GM18498 (cell line): Measurements from ENCODE around the gene GNE.
"Not testable (repeated sequence)": the region's sequence is repeated elsewhere in the genome, so short reads cannot be mapped to it uniquely, and the experiment has no call there.

Experiments used
- ATAC-seq: cut with Tn5 transposase; IDR thresholded peaks from one replicate; pipeline ENCODE4 v1.9.1; 2021; ENCODE audit warnings: mild to moderate bottlenecking, moderate library complexity; ENCODE audit not compliant: unreplicated experiment

The GNE gene

GRCh38 chr9:36268007-36268427, 9.8 kb upstream of the GNE start:
- ATAC-seq: no peak

- no peak for ATAC-seq
Observed at GRCh38 chr9:36264896-36265295, 6.6 kb upstream of the GNE start.

GRCh38 chr9:36263683-36264082, 5.4 kb upstream of the GNE start:
- ATAC-seq: no peak

GRCh38 chr9:36258996-36259533, 817 bp upstream of the GNE start:
- no peak for ATAC-seq

- ATAC-seq: no peak
Observed at GRCh38 chr9:36251428-36251827, 6.8 kb downstream of the GNE start.

- no peak for ATAC-seq
Observed at GRCh38 chr9:36250079-36250478, 8.2 kb downstream of the GNE start.

GRCh38 chr9:36249189-36249588, 9.1 kb downstream of the GNE start:
- ATAC-seq: no peak

- ATAC-seq: not testable (repeated sequence)
Observed at GRCh38 chr9:36248061-36248460, 10.2 kb downstream of the GNE start.

GRCh38 chr9:36247356-36247755, 10.9 kb downstream of the GNE start:
- no peak for ATAC-seq

GRCh38 chr9:36245906-36246305, 12.3 kb downstream of the GNE start:
- no peak for ATAC-seq

GRCh38 chr9:36239675-36240074, 18.6 kb downstream of the GNE start:
- not testable (repeated sequence) for ATAC-seq

- ATAC-seq: not testable (repeated sequence)
Observed at GRCh38 chr9:36239205-36239604, 19.0 kb downstream of the GNE start.

GRCh38 chr9:36237230-36237629, 21.0 kb downstream of the GNE start:
- no peak for ATAC-seq

GRCh38 chr9:36222449-36222848, 35.8 kb downstream of the GNE start:
- no peak for ATAC-seq

GRCh38 chr9:36221667-36222066, 36.6 kb downstream of the GNE start:
- no peak for ATAC-seq

- ATAC-seq: no peak
Observed at GRCh38 chr9:36218411-36218901, 39.8 kb downstream of the GNE start.

GRCh38 chr9:36218011-36218410, 40.2 kb downstream of the GNE start:
- no peak for ATAC-seq

- no peak for ATAC-seq
Observed at GRCh38 chr9:36217256-36217968, 40.8 kb downstream of the GNE start.

GRCh38 chr9:36214571-36214970, 43.7 kb downstream of the GNE start:
- no peak for ATAC-seq

GRCh38 chr9:36213989-36214388, 44.3 kb downstream of the GNE start:
- ATAC-seq: no peak

GRCh38 chr9:36213387-36213786, 44.9 kb downstream of the GNE start:
- no peak for ATAC-seq

GRCh38 chr9:36211510-36211909, 46.7 kb downstream of the GNE start:
- ATAC-seq: no peak

GRCh38 chr9:36210722-36211121, 47.5 kb downstream of the GNE start:
- no peak for ATAC-seq
